ENCODE measurements around the gene TBCD. TPM values are rescaled to one million over a fixed set of nuclear protein-coding genes. Genes with fewer than 3 reads are reported as not detected.

TBCD gene
- total and polyA plus RNA-seq, 9 of the 15 experiments (the other 6 are each of a cell fraction or from before 2014, with no cell fraction given): 8.9 to 98.5 (median 28.0) TPM

DNA sequence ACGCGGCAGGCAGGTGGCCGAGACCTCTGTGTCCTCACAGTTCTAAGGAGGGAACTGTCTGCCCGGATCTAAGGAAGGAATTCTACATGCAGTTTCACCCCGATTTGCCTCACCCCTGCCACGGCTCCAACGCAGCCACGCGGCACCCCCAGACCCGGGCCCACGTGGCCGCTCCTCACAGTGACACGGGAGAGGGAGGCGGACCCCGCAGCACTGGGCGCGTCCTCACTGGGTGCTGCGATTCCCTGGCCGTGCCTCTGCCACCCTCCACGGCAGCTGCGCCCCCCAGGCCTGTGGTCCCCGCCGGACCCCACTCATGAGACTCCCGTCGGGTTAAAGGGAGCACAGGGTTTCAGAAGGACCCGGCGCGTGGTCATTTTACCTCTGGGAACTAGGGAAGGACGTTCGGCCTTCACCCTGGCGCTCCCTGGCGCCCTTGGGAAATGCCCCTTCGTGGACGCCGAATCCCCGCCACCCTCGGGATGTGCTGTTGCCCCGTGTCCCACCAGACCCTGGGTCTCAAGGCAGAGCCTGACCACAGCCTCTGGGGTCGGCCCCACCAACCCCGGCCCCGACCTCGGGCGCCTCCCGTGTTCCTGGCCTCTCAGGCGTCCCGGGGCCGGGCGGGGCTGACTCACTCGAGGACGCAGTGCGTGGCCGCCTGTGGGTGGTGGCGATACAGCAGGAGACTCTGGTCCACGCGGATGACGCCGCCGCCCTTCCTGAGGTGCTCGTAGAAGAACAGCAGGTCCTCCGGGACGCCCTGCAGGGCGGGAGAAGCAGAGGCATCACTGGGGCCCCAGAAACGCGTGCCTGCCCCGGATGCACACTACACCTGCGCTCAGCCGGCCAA, 208.8 kb downstream of the TBCD start:
- ChIA-PET CTCF (ENCODE audit: low intra/inter-chr PET ratio) (no interaction called here), POLR2A (interaction anchor here (0.8 kb wide), 1 partner anchor 50 kb away, joined by 3 read pairs; no protein-coding TSS in a partner anchor)
- no peak overlapping the region for H3K27ac ChIP-seq (ENCODE audit: extremely low read depth, low read depth, low read length)
- intact Hi-C loops (cut with micrococcal nuclease) (no loop called here), in situ Hi-C loops (cut with MboI) (no loop called here)
- DNase-seq (ENCODE audit: extremely low read depth in 1 of 4, low spot score in 3 of 4): no peak
- H3K27me3 ChIP-seq (ENCODE audit: control insufficient read depth in 2 of 2, insufficient read depth in 2 of 2, low read length in 2 of 2): no peaks in the 10 kb centered on the region
- no peak overlapping the region for H3K9ac ChIP-seq (ENCODE audit: insufficient read depth in 1 of 2, low read depth in 2 of 2, low read length in 2 of 2)
- no peaks in the 10 kb centered on the region for H4K20me1 ChIP-seq (replicated peaks; ENCODE audit: control insufficient read depth, insufficient read depth, low read length)
- no peak overlapping the region for H3K4me2 ChIP-seq (ENCODE audit: insufficient read depth, low read length)
- H3K79me2 ChIP-seq (ENCODE audit: control insufficient read depth, insufficient read depth, low read length): no peaks in the 10 kb centered on the region
- H2AFZ ChIP-seq (ENCODE audit: low read depth, low read length): no peak overlapping the region
- H3K9me1 ChIP-seq (ENCODE audit: control insufficient read depth, insufficient read depth, low read length): no peaks in the 10 kb centered on the region
- no peak for FAIRE-seq
- WGBS (ENCODE audit: insufficient coverage, low coverage, missing lambda C conversion rate): 95% methylated on average over 41 of the region's 67 CpGs
- H3K4me1 ChIP-seq (replicated peaks in 1 of 2; ENCODE audit: control insufficient read depth in 2 of 2, insufficient read depth in 2 of 2, low read length in 2 of 2): peaks cover 0 to 22% of the 10 kb centered on the region in 2 experiments; a peak in 1 of 5 replicates
- ATAC-seq: no peak
- H3K9me3 ChIP-seq (replicated peaks; ENCODE audit: control insufficient read depth, insufficient read depth, low read depth, low read length): peaks cover 4% of the 10 kb centered on the region
- no TSS peak for BruUV-seq (replicated peaks)
- H3K36me3 ChIP-seq (ENCODE audit: control insufficient read depth, insufficient read depth, low read length): peaks cover 6% of the 10 kb centered on the region; the same call in 2 of the 3 replicates
- no peak overlapping the region for H3K4me3 ChIP-seq
- TF ChIP-seq MED1 (CRISPR knock-in tag; IDR thresholded peaks at IDR 0.05; ENCODE audit: borderline replicate concordance) (no peak), ZNF431 (CRISPR knock-in tag; IDR thresholded peaks at IDR 0.05) (no peak), KLF10 (CRISPR knock-in tag; IDR thresholded peaks at IDR 0.05) (no peak), HOMEZ (CRISPR knock-in tag; IDR thresholded peaks at IDR 0.05) (no peak), FOXJ3 (CRISPR knock-in tag; IDR thresholded peaks at IDR 0.05) (no peak), HNRNPK (IDR thresholded peaks at IDR 0.05; ENCODE audit: low read depth, low read length, poor library complexity, severe bottlenecking) (no peak), ZNF277 (CRISPR knock-in tag; IDR thresholded peaks at IDR 0.05; ENCODE audit: borderline replicate concordance) (no peak), NR3C1 (CRISPR knock-in tag; IDR thresholded peaks at IDR 0.05) (no peak), SMARCA4 (IDR thresholded peaks at IDR 0.05) (no peak), CCAR2 (IDR thresholded peaks at IDR 0.05; ENCODE audit: low read depth, low read length) (no peak), TAF15 (IDR thresholded peaks at IDR 0.05; ENCODE audit: low read depth, low read length) (no peak)
- TF ChIP-seq, protein P1, sequence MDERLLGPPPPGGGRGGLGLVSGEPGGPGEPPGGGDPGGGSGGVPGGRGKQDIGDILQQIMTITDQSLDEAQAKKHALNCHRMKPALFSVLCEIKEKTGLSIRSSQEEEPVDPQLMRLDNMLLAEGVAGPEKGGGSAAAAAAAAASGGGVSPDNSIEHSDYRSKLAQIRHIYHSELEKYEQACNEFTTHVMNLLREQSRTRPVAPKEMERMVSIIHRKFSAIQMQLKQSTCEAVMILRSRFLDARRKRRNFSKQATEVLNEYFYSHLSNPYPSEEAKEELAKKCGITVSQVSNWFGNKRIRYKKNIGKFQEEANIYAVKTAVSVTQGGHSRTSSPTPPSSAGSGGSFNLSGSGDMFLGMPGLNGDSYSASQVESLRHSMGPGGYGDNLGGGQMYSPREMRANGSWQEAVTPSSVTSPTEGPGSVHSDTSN (CRISPR knock-in tag; IDR thresholded peaks at IDR 0.05; ENCODE audit: low read depth): no peak
- TF ChIP-seq, protein P1 (tag; conservative IDR thresholded peaks at IDR 0.05; ENCODE audit: low read depth): no peak
- TF ChIP-seq, protein P2, sequence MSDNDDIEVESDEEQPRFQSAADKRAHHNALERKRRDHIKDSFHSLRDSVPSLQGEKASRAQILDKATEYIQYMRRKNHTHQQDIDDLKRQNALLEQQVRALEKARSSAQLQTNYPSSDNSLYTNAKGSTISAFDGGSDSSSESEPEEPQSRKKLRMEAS (CRISPR knock-in tag; IDR thresholded peaks at IDR 0.05): no peak
